NT2/D1 (cell line): Measurements from ENCODE around the gene ARID1A.

Experiments
- DNase-seq: peaks from one replicate; pipeline ENCODE4 v3.0.0-alpha.2; 2011; ENCODE audit warnings: low read depth, low spot score
- H3K27me3 ChIP-seq: 2 replicates; pipeline ENCODE4 v1.6.0; 2011; ENCODE audit warnings: mild to moderate bottlenecking; ENCODE audit not compliant: insufficient read length, insufficient read depth
- H3K36me3 ChIP-seq: 2 replicates; pipeline ENCODE4 v1.6.1; 2011; ENCODE audit warnings: mild to moderate bottlenecking, low read length, mixed read lengths; ENCODE audit not compliant: insufficient read depth, insufficient read length
- H3K4me1 ChIP-seq: 2 replicates; pipeline ENCODE4 v1.5.1; 2011; ENCODE audit not compliant: insufficient read depth, insufficient read length
- H3K4me3 ChIP-seq: 2 replicates; pipeline ENCODE4 v1.5.1; 2011; ENCODE audit warnings: low read depth; ENCODE audit not compliant: insufficient read length
- H3K9ac ChIP-seq: 2 replicates; pipeline ENCODE4 v1.6.0; 2011; ENCODE audit warnings: low read depth; ENCODE audit not compliant: insufficient read length
- H3K9me3 ChIP-seq: 2 replicates; pipeline ENCODE4 v1.5.1; 2011; ENCODE audit warnings: mild to moderate bottlenecking, low read length; ENCODE audit not compliant: insufficient read depth
- SUZ12 ChIP-seq: IDR thresholded peaks from 2 replicates; pipeline ENCODE4 v1.6.1; 2011; ENCODE audit not compliant: insufficient read length, insufficient read depth; ENCODE audit errors: extremely low read depth
- YY1 ChIP-seq: IDR thresholded peaks from 2 replicates; pipeline ENCODE4 v1.6.1; 2011; ENCODE audit not compliant: insufficient read length, insufficient read depth
- ZNF274 ChIP-seq: IDR thresholded peaks from 2 replicates; pipeline ENCODE4 v1.6.1; 2011; ENCODE audit warnings: mild to moderate bottlenecking, low read depth, low read length

ARID1A gene

GRCh38 chr1:26743426-26744059, 47.7 kb downstream of the ARID1A start:
- no peak for TF ChIP-seq ZNF274
- no peak for TF ChIP-seq SUZ12
- TF ChIP-seq YY1: no peak
- H3K4me1 ChIP-seq: peaks cover 9% of the 10 kb centered on the region
- no peaks in the 10 kb centered on the region for H3K9me3 ChIP-seq
- no peak overlapping the region for H3K9ac ChIP-seq
- peaks cover 86% of the 10 kb centered on the region for H3K36me3 ChIP-seq
- no peak for DNase-seq
- no peaks in the 10 kb centered on the region for H3K27me3 ChIP-seq
- H3K4me3 ChIP-seq: no peak overlapping the region

- Histone ChIP-seq H3K4me1 (peaks cover 9% of the 10 kb centered on the region), H3K27me3 (no peaks in the 10 kb centered on the region), H3K9ac (no peak overlapping the region), H3K9me3 (no peaks in the 10 kb centered on the region), H3K4me3 (no peak overlapping the region), H3K36me3 (peaks cover 86% of the 10 kb centered on the region)
- DNase-seq: peak; percentile 87
- TF ChIP-seq SUZ12 (no peak), YY1 (no peak), ZNF274 (no peak)
These were observed 48.5 kb downstream of the ARID1A start for GRCh38 chr1:26744075-26744959.

GRCh38 chr1:26745191-26745590, 49.4 kb downstream of the ARID1A start:
- H3K27me3 ChIP-seq: no peaks in the 10 kb centered on the region
- DNase-seq: no peak
- no peak overlapping the region for H3K9ac ChIP-seq
- no peak for TF ChIP-seq ZNF274
- no peak for TF ChIP-seq SUZ12
- no peak for TF ChIP-seq YY1
- H3K36me3 ChIP-seq: peaks cover 86% of the 10 kb centered on the region
- no peaks in the 10 kb centered on the region for H3K9me3 ChIP-seq
- H3K4me1 ChIP-seq: peaks cover 15% of the 10 kb centered on the region
- H3K4me3 ChIP-seq: no peak overlapping the region

GRCh38 chr1:26747048-26747447, 51.2 kb downstream of the ARID1A start:
- H3K9me3 ChIP-seq: no peaks in the 10 kb centered on the region
- H3K4me3 ChIP-seq: no peak overlapping the region
- peaks cover 15% of the 10 kb centered on the region for H3K4me1 ChIP-seq
- DNase-seq: no peak
- H3K36me3 ChIP-seq: peaks cover 86% of the 10 kb centered on the region
- H3K9ac ChIP-seq: no peak overlapping the region
- TF ChIP-seq YY1 (no peak), SUZ12 (no peak), ZNF274 (no peak)
- H3K27me3 ChIP-seq: no peaks in the 10 kb centered on the region

GRCh38 chr1:26748351-26748750, 52.5 kb downstream of the ARID1A start:
- no peaks in the 10 kb centered on the region for H3K27me3 ChIP-seq
- H3K9me3 ChIP-seq: no peaks in the 10 kb centered on the region
- H3K36me3 ChIP-seq: peaks cover 86% of the 10 kb centered on the region
- TF ChIP-seq ZNF274 (no peak), YY1 (no peak), SUZ12 (no peak)
- H3K9ac ChIP-seq: no peak overlapping the region
- H3K4me3 ChIP-seq: no peak overlapping the region
- peaks cover 15% of the 10 kb centered on the region for H3K4me1 ChIP-seq
- DNase-seq: no peak

GRCh38 chr1:26749458-26749857, 53.6 kb downstream of the ARID1A start:
- H3K4me3 ChIP-seq: no peak overlapping the region
- H3K36me3 ChIP-seq: peaks cover 90% of the 10 kb centered on the region
- no peak for TF ChIP-seq ZNF274
- TF ChIP-seq YY1: no peak
- TF ChIP-seq SUZ12: no peak
- H3K9me3 ChIP-seq: no peaks in the 10 kb centered on the region
- no peak overlapping the region for H3K9ac ChIP-seq
- peaks cover 12% of the 10 kb centered on the region for H3K4me1 ChIP-seq
- H3K27me3 ChIP-seq: no peaks in the 10 kb centered on the region
- no peak for DNase-seq

GRCh38 chr1:26750428-26750827, 54.6 kb downstream of the ARID1A start:
- no peak for TF ChIP-seq SUZ12
- no peak for TF ChIP-seq YY1
- no peak for TF ChIP-seq ZNF274
- Histone ChIP-seq H3K9me3 (no peaks in the 10 kb centered on the region), H3K36me3 (peaks cover 90% of the 10 kb centered on the region), H3K4me1 (peaks cover 12% of the 10 kb centered on the region), H3K9ac (no peak overlapping the region), H3K27me3 (no peaks in the 10 kb centered on the region), H3K4me3 (no peak overlapping the region)
- no peak for DNase-seq
